HepG2 (cell line): ENCODE results near the gene GCH1.

ENCODE experiments used
- ASH2L ChIP-seq: fragments of 300-600, 200-600 bp; sonication (generic); IDR thresholded peaks from 2 replicates; pipeline ENCODE4 v1.7.0; 2017; ENCODE audit warnings: low read depth, mild to moderate bottlenecking, moderate library complexity, mixed read lengths, low read length; ENCODE audit not compliant: insufficient read length
- ATF7 ChIP-seq, 2 experiments: fragments of 450-650 bp in 1 of 2; sonication (generic) in 1 of 2; formaldehyde crosslinking in 1 of 2; IDR thresholded peaks; 2 replicates each; pipeline versions ENCODE4 v1.4.0 to v1.6.1; 2016 to 2020; ENCODE audit warnings: antibody characterized with exemption in 1 of 2, mild to moderate bottlenecking in 1 of 2, missing genetic modification reagents in 1 of 2
- CEBPB ChIP-seq: IDR thresholded peaks from 2 replicates; pipeline ENCODE4 v1.6.1; 2011; ENCODE audit warnings: low read depth, low read length, improper control_type of control experiment, borderline replicate concordance
- CTCF ChIP-seq: sonication (generic); formaldehyde crosslinking; IDR thresholded peaks from 2 replicates; pipeline ENCODE4 v1.5.0; 2020; ENCODE audit warnings: mild to moderate bottlenecking, missing genetic modification reagents, moderate library complexity
- EZH2 ChIP-seq: conservative IDR thresholded peaks from 2 replicates; pipeline ENCODE4 v1.6.1; 2012; ENCODE audit warnings: mild to moderate bottlenecking, low read depth, low read length, moderate library complexity
- JUND ChIP-seq: sonication (generic); formaldehyde crosslinking; IDR thresholded peaks from 2 replicates; pipeline ENCODE4 v1.8.0; 2022; ENCODE audit warnings: mild to moderate bottlenecking, missing genetic modification reagents
- MAFK ChIP-seq, 2 experiments: IDR thresholded peaks in 1 of 2; conservative IDR thresholded peaks in 1 of 2; 2 replicates each; pipeline ENCODE4 v1.6.1; 2011; ENCODE audit warnings: improper control_type of control experiment in 2 of 2, low read length in 2 of 2
- NR2C2 ChIP-seq: sonication (generic); formaldehyde crosslinking; IDR thresholded peaks from 2 replicates; pipeline ENCODE4 v1.4.0; 2020; ENCODE audit warnings: missing genetic modification reagents, mild to moderate bottlenecking, moderate library complexity, borderline replicate concordance
- POLR2AphosphoS5 ChIP-seq: IDR thresholded peaks from 2 replicates; pipeline ENCODE4 v1.6.1; 2012; ENCODE audit warnings: low read depth, low read length
- PREB ChIP-seq: sonication (generic); formaldehyde crosslinking; IDR thresholded peaks from 2 replicates; pipeline ENCODE4 v1.4.0; 2020; ENCODE audit warnings: missing genetic modification reagents
- USF2 ChIP-seq, 2 experiments: sonication (generic) in 1 of 2; formaldehyde crosslinking in 1 of 2; IDR thresholded peaks; 2 replicates each; pipeline versions ENCODE4 v1.5.1 to v1.6.1; 2011 to 2020; ENCODE audit warnings: borderline replicate concordance in 1 of 2, low read depth in 1 of 2, low read length in 1 of 2, mild to moderate bottlenecking in 1 of 2, missing genetic modification reagents in 1 of 2, moderate library complexity in 1 of 2
- ZBTB21 ChIP-seq: sonication (generic); formaldehyde crosslinking; IDR thresholded peaks from 2 replicates; pipeline ENCODE4 v1.4.0; 2020; ENCODE audit warnings: missing genetic modification reagents
- ZNF317 ChIP-seq: sonication (generic); formaldehyde crosslinking; IDR thresholded peaks from 2 replicates; pipeline ENCODE4 v1.5.0; 2020; ENCODE audit warnings: mild to moderate bottlenecking, missing genetic modification reagents

- TF ChIP-seq EZH2 (no peak), ASH2L (no peak), POLR2AphosphoS5 (no peak), CTCF (no peak), ZBTB21 (CRISPR knock-in tag) (no peak), USF2 (IDR thresholded peaks at IDR 0.05; ENCODE audit: low read depth, low read length) (no peak), USF2 (CRISPR knock-in tag; IDR thresholded peaks at IDR 0.05; ENCODE audit: borderline replicate concordance) (no peak), CEBPB (no peak), NR2C2 (CRISPR knock-in tag) (no peak), JUND (no peak), PREB (CRISPR knock-in tag) (no peak), MAFK (conservative IDR thresholded peaks at IDR 0.05 in 1 of 2, IDR thresholded peaks at IDR 0.05 in 1 of 2; ENCODE audit: low read length in 2 of 2) (no peak), ATF7 (IDR thresholded peaks at IDR 0.05) (no peak), ATF7 (CRISPR knock-in tag; IDR thresholded peaks at IDR 0.05) (no peak), ZNF317 (CRISPR knock-in tag) (no peak)
Measured at GRCh38 chr14:54935958-54936357, 33.3 kb upstream of the GCH1 start.
